ENCODE measurements around the gene TRIM50.
"Not testable (repeated sequence)": the region's sequence is repeated elsewhere in the genome, so short reads cannot be mapped to it uniquely, and the experiment has no call there.

DNA sequence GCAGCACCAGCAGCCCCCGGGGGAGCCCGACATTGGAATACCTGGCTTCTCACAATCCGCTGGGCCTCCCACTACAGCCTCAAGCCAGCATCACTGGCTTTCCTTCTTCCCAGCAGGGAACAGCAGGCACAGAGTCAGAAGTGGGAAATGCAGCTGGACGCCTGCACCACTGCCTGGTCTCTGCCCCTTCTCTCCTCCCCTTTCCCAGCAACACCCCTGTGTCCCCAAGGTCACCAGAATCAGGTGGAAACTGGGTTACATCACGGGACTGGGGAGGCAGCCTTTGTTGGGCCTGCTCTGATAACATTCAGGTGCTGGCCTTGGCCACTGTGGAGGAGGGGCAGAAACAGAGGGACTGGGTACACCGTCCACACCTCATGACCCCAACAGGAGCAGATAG lies 2.5 kb downstream of the TRIM50 start:
- TF ChIP-seq, protein P1, sequence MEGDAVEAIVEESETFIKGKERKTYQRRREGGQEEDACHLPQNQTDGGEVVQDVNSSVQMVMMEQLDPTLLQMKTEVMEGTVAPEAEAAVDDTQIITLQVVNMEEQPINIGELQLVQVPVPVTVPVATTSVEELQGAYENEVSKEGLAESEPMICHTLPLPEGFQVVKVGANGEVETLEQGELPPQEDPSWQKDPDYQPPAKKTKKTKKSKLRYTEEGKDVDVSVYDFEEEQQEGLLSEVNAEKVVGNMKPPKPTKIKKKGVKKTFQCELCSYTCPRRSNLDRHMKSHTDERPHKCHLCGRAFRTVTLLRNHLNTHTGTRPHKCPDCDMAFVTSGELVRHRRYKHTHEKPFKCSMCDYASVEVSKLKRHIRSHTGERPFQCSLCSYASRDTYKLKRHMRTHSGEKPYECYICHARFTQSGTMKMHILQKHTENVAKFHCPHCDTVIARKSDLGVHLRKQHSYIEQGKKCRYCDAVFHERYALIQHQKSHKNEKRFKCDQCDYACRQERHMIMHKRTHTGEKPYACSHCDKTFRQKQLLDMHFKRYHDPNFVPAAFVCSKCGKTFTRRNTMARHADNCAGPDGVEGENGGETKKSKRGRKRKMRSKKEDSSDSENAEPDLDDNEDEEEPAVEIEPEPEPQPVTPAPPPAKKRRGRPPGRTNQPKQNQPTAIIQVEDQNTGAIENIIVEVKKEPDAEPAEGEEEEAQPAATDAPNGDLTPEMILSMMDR (IDR thresholded peaks at IDR 0.05): not testable (repeated sequence)
- TF ChIP-seq POLR2AphosphoS5 (IDR thresholded peaks at IDR 0.05): not testable (repeated sequence)
